Measurements from ENCODE around the gene CDR2L. TPM values are rescaled to one million over a fixed set of nuclear protein-coding genes. Genes with fewer than 3 reads are reported as not detected.

CDR2L gene
- total and polyA plus RNA-seq, 4 donors, result 0.70 to 1.5 (median 0.94) TPM

GRCh38 chr17:74972107-74972972 is 15.1 kb upstream of the CDR2L start, which contains the start of gene HID1:
HID1 (minus strand) TSS chr17:74972759; CDS start chr17:74972656, 103 bp downstream.
- WGBS, result 3% methylated on average over 95 of the region's 95 CpGs
- no peaks in the 10 kb centered on the region for H3K9me3 ChIP-seq (ENCODE audit: control insufficient read depth in 4 of 4, low read length in 3 of 4)
- H3K9ac ChIP-seq (ENCODE audit: low read depth in 1 of 2, low read length in 2 of 2), result peak within 1 kb of the TSS in 1 of 2 donors; percentile 71
- H3K36me3 ChIP-seq (ENCODE audit: control insufficient read depth in 4 of 4, insufficient read depth in 3 of 4, low read depth in 1 of 4, low read length in 3 of 4), result no peaks in the 10 kb centered on the region
- DNase-seq (ENCODE audit: low spot score), result peak; percentile 80
- H3K4me3 ChIP-seq (ENCODE audit: low read depth in 1 of 3, low read length in 3 of 3), result peak within 1 kb of the TSS in 2 of 3 donors; percentile 46 to 65
- TF ChIP-seq HNF4G (IDR thresholded peaks at IDR 0.05) (no peak), FOXA2 (IDR thresholded peaks at IDR 0.05) (peak; percentile 28), NR2F2 (IDR thresholded peaks at IDR 0.05) (no peak), GABPA (IDR thresholded peaks at IDR 0.05 in 1 of 2, conservative IDR thresholded peaks at IDR 0.05 in 1 of 2) (no peak), ZBTB33 (IDR thresholded peaks at IDR 0.05) (no peak), RXRA (IDR thresholded peaks at IDR 0.05) (no peak), JUND (IDR thresholded peaks at IDR 0.05) (no peak)
- H3K4me1 ChIP-seq (ENCODE audit: control insufficient read depth in 4 of 4, insufficient read depth in 4 of 4, low read length in 3 of 4), result peaks cover 4 to 12% (median 5%) of the 10 kb centered on the region in 4 donors
- H3K27ac ChIP-seq (ENCODE audit: low read depth in 1 of 2, low read length in 2 of 2), result peak within 1 kb of the TSS; percentile 25 to 28
- H3K27me3 ChIP-seq (ENCODE audit: control insufficient read depth in 4 of 4, insufficient read depth in 4 of 4, low read length in 3 of 4), result peaks cover 0 to 3% (median 0%) of the 10 kb centered on the region in 4 donors

GRCh38 chr17:74972973-74973328 is 14.5 kb upstream of the CDR2L start:
- WGBS, result 17% methylated on average over 17 of the region's 17 CpGs
- no peak for DNase-seq (ENCODE audit: low spot score)
- Histone ChIP-seq H3K27me3 (ENCODE audit: control insufficient read depth in 4 of 4, insufficient read depth in 4 of 4, low read length in 3 of 4) (peaks cover 0 to 3% (median 0%) of the 10 kb centered on the region in 4 donors), H3K36me3 (ENCODE audit: control insufficient read depth in 4 of 4, insufficient read depth in 3 of 4, low read depth in 1 of 4, low read length in 3 of 4) (no peaks in the 10 kb centered on the region), H3K4me3 (ENCODE audit: low read depth in 1 of 3, low read length in 3 of 3) (peak overlapping the region in 1 of 3 donors; percentile 65), H3K27ac (ENCODE audit: low read depth in 1 of 2, low read length in 2 of 2) (no peak overlapping the region), H3K9ac (ENCODE audit: low read depth in 1 of 2, low read length in 2 of 2) (no peak overlapping the region), H3K4me1 (ENCODE audit: control insufficient read depth in 4 of 4, insufficient read depth in 4 of 4, low read length in 3 of 4) (peaks cover 4 to 12% (median 5%) of the 10 kb centered on the region in 4 donors), H3K9me3 (ENCODE audit: control insufficient read depth in 4 of 4, low read length in 3 of 4) (no peaks in the 10 kb centered on the region)
- TF ChIP-seq HNF4A (conservative IDR thresholded peaks at IDR 0.05) (no peak), ATF3 (IDR thresholded peaks at IDR 0.05) (no peak), TAF1 (conservative IDR thresholded peaks at IDR 0.05) (no peak), HNF4G (IDR thresholded peaks at IDR 0.05) (no peak)

- H3K4me3 ChIP-seq (ENCODE audit: low read depth in 1 of 3, low read length in 3 of 3), result no peak overlapping the region
- H3K9me3 ChIP-seq (ENCODE audit: control insufficient read depth in 4 of 4, low read length in 3 of 4), result no peaks in the 10 kb centered on the region
- H3K4me1 ChIP-seq (ENCODE audit: control insufficient read depth in 4 of 4, insufficient read depth in 4 of 4, low read length in 3 of 4), result peaks cover 4 to 12% (median 5%) of the 10 kb centered on the region in 4 donors
- TF ChIP-seq EGR1 (IDR thresholded peaks at IDR 0.05; ENCODE audit: low read depth in 2 of 2) (no peak), TAF1 (conservative IDR thresholded peaks at IDR 0.05) (no peak)
- no peaks in the 10 kb centered on the region for H3K36me3 ChIP-seq (ENCODE audit: control insufficient read depth in 4 of 4, insufficient read depth in 3 of 4, low read depth in 1 of 4, low read length in 3 of 4)
- 76% methylated on average over 4 of the region's 4 CpGs for WGBS
- H3K27ac ChIP-seq (ENCODE audit: low read depth in 1 of 2, low read length in 2 of 2), result no peak overlapping the region
- H3K9ac ChIP-seq (ENCODE audit: low read depth in 1 of 2, low read length in 2 of 2), result no peak overlapping the region
- peaks cover 0 to 6% (median under 1%) of the 10 kb centered on the region in 4 donors for H3K27me3 ChIP-seq (ENCODE audit: control insufficient read depth in 4 of 4, insufficient read depth in 4 of 4, low read length in 3 of 4)
- DNase-seq (ENCODE audit: low spot score), result no peak
Observed at GRCh38 chr17:74975943-74976342, 11.5 kb upstream of the CDR2L start.
